ENCODE data around the gene RCAN1. TPM values are rescaled to one million over a fixed set of nuclear protein-coding genes. Genes with fewer than 3 reads are reported as not detected.

Gene RCAN1
- total RNA-seq, 1 donor from 2014 or later, result 158 TPM

- intact Hi-C loops (cut with DNase I), result no loop called here
- no peak for DNase-seq (ENCODE audit: low spot score)
Measured at GRCh38 chr21:34552360-34553098, 62.4 kb downstream of the RCAN1 start.

- intact Hi-C loops (cut with DNase I), result no loop called here
Measured at GRCh38 chr21:34550182-34550799, 64.6 kb downstream of the RCAN1 start.

GRCh38 chr21:34548781-34549376 lies 66.0 kb downstream of the RCAN1 start:
- intact Hi-C loops (cut with DNase I), result no loop called here
- no peak for DNase-seq (ENCODE audit: low spot score)

More at GRCh38 chr21:34550182-34550799, 64.6 kb downstream of the RCAN1 start:
- DNase-seq (ENCODE audit: low spot score), result no peak

GRCh38 chr21:34546542-34546941 lies 68.4 kb downstream of the RCAN1 start:
- intact Hi-C loops (cut with DNase I), result no loop called here
- DNase-seq (ENCODE audit: low spot score), result no peak

GRCh38 chr21:34545079-34545884 lies 69.6 kb downstream of the RCAN1 start:
- DNase-seq (ENCODE audit: low spot score), result no peak
- intact Hi-C loops (cut with DNase I), result loop anchor here (1.0 kb wide), 1 partner anchor 18 kb away; no protein-coding TSS in a partner anchor

- intact Hi-C loops (cut with DNase I), result no loop called here
- DNase-seq (ENCODE audit: low spot score), result no peak
Measured at GRCh38 chr21:34544032-34544496, 70.8 kb downstream of the RCAN1 start.

- intact Hi-C loops (cut with DNase I), result no loop called here
- DNase-seq (ENCODE audit: low spot score), result no peak
Measured at GRCh38 chr21:34543017-34543416, 71.9 kb downstream of the RCAN1 start.

- intact Hi-C loops (cut with DNase I), result no loop called here
Measured at GRCh38 chr21:34540206-34540605, 74.7 kb downstream of the RCAN1 start.

GRCh38 chr21:34537838-34538237 lies 77.1 kb downstream of the RCAN1 start:
- DNase-seq (ENCODE audit: low spot score), result no peak

More at GRCh38 chr21:34540206-34540605, 74.7 kb downstream of the RCAN1 start:
- DNase-seq (ENCODE audit: low spot score), result no peak

GRCh38 chr21:34536820-34537219 lies 78.1 kb downstream of the RCAN1 start:
- no peak for DNase-seq (ENCODE audit: low spot score)
- intact Hi-C loops (cut with DNase I), result no loop called here

More at GRCh38 chr21:34537838-34538237, 77.1 kb downstream of the RCAN1 start:
- intact Hi-C loops (cut with DNase I), result no loop called here

GRCh38 chr21:34536311-34536710 lies 78.6 kb downstream of the RCAN1 start:
- intact Hi-C loops (cut with DNase I), result no loop called here
- DNase-seq (ENCODE audit: low spot score), result no peak

- no peak for DNase-seq (ENCODE audit: low spot score)
- intact Hi-C loops (cut with DNase I), result no loop called here
Measured at GRCh38 chr21:34535886-34536285, 79.0 kb downstream of the RCAN1 start.

- DNase-seq (ENCODE audit: low spot score), result no peak
- intact Hi-C loops (cut with DNase I), result no loop called here
Measured at GRCh38 chr21:34534522-34534921, 80.4 kb downstream of the RCAN1 start.

- DNase-seq (ENCODE audit: low spot score), result no peak
- intact Hi-C loops (cut with DNase I), result no loop called here
Measured at GRCh38 chr21:34533938-34534337, 81.0 kb downstream of the RCAN1 start.

- intact Hi-C loops (cut with DNase I), result no loop called here
- DNase-seq (ENCODE audit: low spot score), result no peak
Measured at GRCh38 chr21:34531399-34531798, 83.5 kb downstream of the RCAN1 start.

GRCh38 chr21:34530261-34530660 lies 84.7 kb downstream of the RCAN1 start:
- intact Hi-C loops (cut with DNase I), result no loop called here
- DNase-seq (ENCODE audit: low spot score), result no peak

GRCh38 chr21:34528131-34528561 lies 86.8 kb downstream of the RCAN1 start:
- intact Hi-C loops (cut with DNase I), result no loop called here

GRCh38 chr21:34526618-34527290 lies 88.2 kb downstream of the RCAN1 start:
- intact Hi-C loops (cut with DNase I), result loop anchor here (1.0 to 2.0 kb wide), 2 partner anchors 19 to 54 kb away; no protein-coding TSS in a partner anchor
- peak; percentile 88 for DNase-seq (ENCODE audit: low spot score)

More at GRCh38 chr21:34528131-34528561, 86.8 kb downstream of the RCAN1 start:
- no peak for DNase-seq (ENCODE audit: low spot score)

GRCh38 chr21:34526241-34526617 lies 88.7 kb downstream of the RCAN1 start:
- intact Hi-C loops (cut with DNase I), result loop anchor here (2.0 kb wide), 1 partner anchor 55 kb away; no protein-coding TSS in a partner anchor
- DNase-seq (ENCODE audit: low spot score), result no peak
